ENCODE measurements around the gene ZNF408. TPM values are rescaled to one million over a fixed set of nuclear protein-coding genes. Genes with fewer than 3 reads are reported as not detected.

The ZNF408 gene
- polyA plus RNA-seq, 1 donor: 7.9 TPM

- DNase-seq: no peak
Measured at GRCh38 chr11:46676436-46677158, 24.2 kb upstream of the ZNF408 start.

- no peak for DNase-seq
Measured at GRCh38 chr11:46677169-46677568, 23.7 kb upstream of the ZNF408 start.

GRCh38 chr11:46677991-46678740 is 22.7 kb upstream of the ZNF408 start:
- DNase-seq: no peak

GRCh38 chr11:46678741-46679130 is 22.1 kb upstream of the ZNF408 start:
- no peak for DNase-seq

GRCh38 chr11:46679241-46680163 is 21.3 kb upstream of the ZNF408 start:
- no peak for DNase-seq

GRCh38 chr11:46680164-46680760 is 20.6 kb upstream of the ZNF408 start:
- no peak for DNase-seq

- DNase-seq: no peak
Measured at GRCh38 chr11:46680815-46681214, 20.0 kb upstream of the ZNF408 start.

GRCh38 chr11:46681814-46682213 is 19.0 kb upstream of the ZNF408 start:
- no peak for DNase-seq

GRCh38 chr11:46682773-46683752 is 17.8 kb upstream of the ZNF408 start:
- no peak for DNase-seq

GRCh38 chr11:46684367-46684766 is 16.5 kb upstream of the ZNF408 start:
- no peak for DNase-seq

GRCh38 chr11:46686886-46687795 is 13.7 kb upstream of the ZNF408 start:
- DNase-seq: no peak

- DNase-seq: no peak
Measured at GRCh38 chr11:46690702-46691101, 10.1 kb upstream of the ZNF408 start.

GRCh38 chr11:46692450-46692849 is 8.4 kb upstream of the ZNF408 start:
- no peak for DNase-seq

- DNase-seq: no peak
Measured at GRCh38 chr11:46693597-46694012, 7.2 kb upstream of the ZNF408 start.

- DNase-seq: no peak
Measured at GRCh38 chr11:46694072-46694471, 6.8 kb upstream of the ZNF408 start.

GRCh38 chr11:46694607-46695006 is 6.2 kb upstream of the ZNF408 start:
- no peak for DNase-seq

- no peak for DNase-seq
Measured at GRCh38 chr11:46695345-46696211, 5.3 kb upstream of the ZNF408 start.

- peak; percentile 46 for DNase-seq
Measured at GRCh38 chr11:46696212-46696558, 4.6 kb upstream of the ZNF408 start.

GRCh38 chr11:46697303-46697702 is 3.5 kb upstream of the ZNF408 start:
- no peak for DNase-seq
